Measurements from ENCODE around the gene PJA1. TPM values are rescaled to one million over a fixed set of nuclear protein-coding genes. Genes with fewer than 3 reads are reported as not detected.

Gene PJA1
- total RNA-seq, 1 donor from 2014 or later = 54.9 TPM

- H3K4me1 Mint-ChIP-seq (ENCODE audit: low read depth, unreplicated experiment) = peaks cover 1% of the 10 kb centered on the region
- H3K9me3 Mint-ChIP-seq (ENCODE audit: unreplicated experiment) = peaks cover 2% of the 10 kb centered on the region
These were observed 42.0 kb upstream of the PJA1 start for GRCh38 chrX:69207216-69207615.

DNA sequence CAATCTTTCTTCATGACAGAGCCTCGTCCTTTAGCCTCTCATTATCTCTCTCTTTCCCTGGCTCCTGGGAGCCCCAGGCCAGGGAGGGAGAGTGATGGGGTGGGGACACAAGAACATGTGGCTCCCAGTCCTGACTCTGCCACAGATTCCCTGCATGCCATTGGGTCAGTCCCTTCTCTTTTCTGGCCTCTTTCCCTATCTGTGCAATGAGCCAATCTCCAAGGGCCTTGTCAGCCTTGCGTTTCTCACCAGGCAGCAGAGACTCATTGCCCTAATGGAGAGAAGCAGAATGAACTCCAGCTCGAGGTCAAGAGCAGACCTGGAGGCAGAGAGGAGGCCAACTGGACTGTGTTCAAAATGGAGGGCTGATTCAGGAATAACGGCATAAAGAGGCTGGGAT lies 38.4 kb upstream of the PJA1 start:
- Mint-ChIP-seq H3K27ac (ENCODE audit: unreplicated experiment) (no peak overlapping the region), H3K27me3 (ENCODE audit: unreplicated experiment) (no peaks in the 10 kb centered on the region), H3K4me1 (ENCODE audit: low read depth, unreplicated experiment) (peaks cover 1% of the 10 kb centered on the region), H3K4me3 (ENCODE audit: unreplicated experiment) (no peak overlapping the region), H3K36me3 (ENCODE audit: unreplicated experiment) (no peaks in the 10 kb centered on the region), H3K9me3 (ENCODE audit: unreplicated experiment) (no peaks in the 10 kb centered on the region)
- TF ChIP-seq, protein P1, sequence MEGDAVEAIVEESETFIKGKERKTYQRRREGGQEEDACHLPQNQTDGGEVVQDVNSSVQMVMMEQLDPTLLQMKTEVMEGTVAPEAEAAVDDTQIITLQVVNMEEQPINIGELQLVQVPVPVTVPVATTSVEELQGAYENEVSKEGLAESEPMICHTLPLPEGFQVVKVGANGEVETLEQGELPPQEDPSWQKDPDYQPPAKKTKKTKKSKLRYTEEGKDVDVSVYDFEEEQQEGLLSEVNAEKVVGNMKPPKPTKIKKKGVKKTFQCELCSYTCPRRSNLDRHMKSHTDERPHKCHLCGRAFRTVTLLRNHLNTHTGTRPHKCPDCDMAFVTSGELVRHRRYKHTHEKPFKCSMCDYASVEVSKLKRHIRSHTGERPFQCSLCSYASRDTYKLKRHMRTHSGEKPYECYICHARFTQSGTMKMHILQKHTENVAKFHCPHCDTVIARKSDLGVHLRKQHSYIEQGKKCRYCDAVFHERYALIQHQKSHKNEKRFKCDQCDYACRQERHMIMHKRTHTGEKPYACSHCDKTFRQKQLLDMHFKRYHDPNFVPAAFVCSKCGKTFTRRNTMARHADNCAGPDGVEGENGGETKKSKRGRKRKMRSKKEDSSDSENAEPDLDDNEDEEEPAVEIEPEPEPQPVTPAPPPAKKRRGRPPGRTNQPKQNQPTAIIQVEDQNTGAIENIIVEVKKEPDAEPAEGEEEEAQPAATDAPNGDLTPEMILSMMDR (IDR thresholded peaks at IDR 0.05; ENCODE audit: partially characterized antibody, unreplicated experiment) = no peak
- no peak for DNase-seq

More at GRCh38 chrX:69207216-69207615, 42.0 kb upstream of the PJA1 start:
- Mint-ChIP-seq H3K27me3 (ENCODE audit: unreplicated experiment) (no peaks in the 10 kb centered on the region), H3K36me3 (ENCODE audit: unreplicated experiment) (peaks cover 6% of the 10 kb centered on the region), H3K4me3 (ENCODE audit: unreplicated experiment) (no peak overlapping the region), H3K27ac (ENCODE audit: unreplicated experiment) (no peak overlapping the region)
- TF ChIP-seq, protein P1 (IDR thresholded peaks at IDR 0.05; ENCODE audit: partially characterized antibody, unreplicated experiment) = no peak
- no peak for DNase-seq

- no peak overlapping the region for H3K27ac Mint-ChIP-seq (ENCODE audit: unreplicated experiment)
- no peaks in the 10 kb centered on the region for H3K36me3 Mint-ChIP-seq (ENCODE audit: unreplicated experiment)
- peaks cover 2% of the 10 kb centered on the region for H3K9me3 Mint-ChIP-seq (ENCODE audit: unreplicated experiment)
These were observed 32.4 kb upstream of the PJA1 start for GRCh38 chrX:69197690-69198089.

GRCh38 chrX:69196666-69197065 lies 31.4 kb upstream of the PJA1 start:
- peaks cover 2% of the 10 kb centered on the region for H3K9me3 Mint-ChIP-seq (ENCODE audit: unreplicated experiment)
- peaks cover 15% of the 10 kb centered on the region for H3K4me1 Mint-ChIP-seq (ENCODE audit: low read depth, unreplicated experiment)
- no peak overlapping the region for H3K27ac Mint-ChIP-seq (ENCODE audit: unreplicated experiment)
- no peaks in the 10 kb centered on the region for H3K27me3 Mint-ChIP-seq (ENCODE audit: unreplicated experiment)
- H3K36me3 Mint-ChIP-seq (ENCODE audit: unreplicated experiment) = no peaks in the 10 kb centered on the region
- TF ChIP-seq, protein P1 (IDR thresholded peaks at IDR 0.05; ENCODE audit: partially characterized antibody, unreplicated experiment) = no peak
- H3K4me3 Mint-ChIP-seq (ENCODE audit: unreplicated experiment) = no peak overlapping the region
- no peak for DNase-seq

More at GRCh38 chrX:69197690-69198089, 32.4 kb upstream of the PJA1 start:
- Mint-ChIP-seq H3K4me3 (ENCODE audit: unreplicated experiment) (no peak overlapping the region), H3K4me1 (ENCODE audit: low read depth, unreplicated experiment) (peaks cover 6% of the 10 kb centered on the region), H3K27me3 (ENCODE audit: unreplicated experiment) (no peaks in the 10 kb centered on the region)
- TF ChIP-seq, protein P1 (IDR thresholded peaks at IDR 0.05; ENCODE audit: partially characterized antibody, unreplicated experiment) = no peak
- DNase-seq = peak; percentile 48

DNA sequence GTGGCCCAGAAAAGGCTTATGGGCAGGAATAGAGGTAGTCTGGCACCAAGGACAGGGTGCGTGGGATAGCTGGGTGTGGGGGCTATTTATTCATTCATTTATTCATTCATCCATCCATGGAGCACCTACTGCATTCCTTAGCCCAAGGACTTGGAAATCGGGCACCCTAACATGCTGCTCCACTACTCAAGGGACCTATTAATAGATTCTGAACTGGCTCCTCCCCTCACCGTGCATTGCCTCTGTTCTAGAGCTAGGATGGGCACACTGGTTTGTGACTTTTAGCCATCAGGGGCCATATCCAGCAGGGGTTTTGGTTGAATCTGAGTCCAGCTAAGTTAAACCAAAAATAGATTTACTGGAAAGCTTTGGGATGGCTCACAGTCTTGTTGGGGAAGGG lies 30.6 kb upstream of the PJA1 start:
- H3K4me1 Mint-ChIP-seq (ENCODE audit: low read depth, unreplicated experiment) = peaks cover 15% of the 10 kb centered on the region
- no peaks in the 10 kb centered on the region for H3K36me3 Mint-ChIP-seq (ENCODE audit: unreplicated experiment)
- H3K4me3 Mint-ChIP-seq (ENCODE audit: unreplicated experiment) = no peak overlapping the region
- H3K9me3 Mint-ChIP-seq (ENCODE audit: unreplicated experiment) = peaks cover 2% of the 10 kb centered on the region
- no peak overlapping the region for H3K27ac Mint-ChIP-seq (ENCODE audit: unreplicated experiment)
- no peaks in the 10 kb centered on the region for H3K27me3 Mint-ChIP-seq (ENCODE audit: unreplicated experiment)
- TF ChIP-seq, protein P1 (IDR thresholded peaks at IDR 0.05; ENCODE audit: partially characterized antibody, unreplicated experiment) = no peak
- no peak for DNase-seq
